H1 (cell line): ENCODE data around the gene PKP1. TPM values are rescaled to one million over a fixed set of nuclear protein-coding genes. Genes with fewer than 3 reads are reported as not detected.

Experiments
- CTCF ChIA-PET: fragments of 300-600 bp; sonication (Branson Sonifier 250); formaldehyde crosslinking; loops from one replicate; lab custom pipeline; 2021; ENCODE audit not compliant: partially characterized antibody; lab: Charles Lee
- POLR2A ChIA-PET: fragments of 300-600 bp; sonication (Branson Sonifier 250); formaldehyde crosslinking; loops from one replicate; lab custom pipeline; 2021; ENCODE audit warnings: inconsistent platforms; ENCODE audit not compliant: partially characterized antibody; lab: Charles Lee
- DNase-seq, 2 experiments: peaks; one replicate each; pipeline versions ENCODE4 v3.0.0 to v3.0.0-alpha.2; 2010 to 2022; ENCODE audit warnings: low spot score in 2 of 2, low read depth in 1 of 2, mixed read lengths in 1 of 2
- FAIRE-seq: peaks from 2 replicates; lab custom pipeline; 2011; peaks lifted over from hg19 to GRCh38; lab: Jason Lieb, UNC
- H2AFZ ChIP-seq: 2 replicates; pipeline ENCODE4 v1.8.1; 2012; ENCODE audit warnings: low read length, inconsistent platforms
- H2AK5ac ChIP-seq: 2 replicates; pipeline ENCODE4 v1.6.1; 2013; ENCODE audit warnings: low read depth, low read length
- H2BK120ac ChIP-seq: replicated peaks from 2 replicates; pipeline ENCODE3; 2013; ENCODE audit warnings: low read depth, low read length, inconsistent platforms
- H2BK12ac ChIP-seq: 2 replicates; pipeline ENCODE4 v1.6.1; 2013; ENCODE audit warnings: low read depth, low read length
- H2BK15ac ChIP-seq: 2 replicates; pipeline ENCODE4 v1.6.1; 2013; ENCODE audit warnings: low read length
- H2BK20ac ChIP-seq: 2 replicates; pipeline ENCODE4 v1.6.1; 2013; ENCODE audit warnings: low read length
- H2BK5ac ChIP-seq: 2 replicates; pipeline ENCODE4 v1.6.1; 2013; ENCODE audit warnings: low read depth, low read length
- H3K14ac ChIP-seq: 2 replicates; pipeline ENCODE4 v1.6.1; 2013; ENCODE audit warnings: inconsistent platforms; ENCODE audit not compliant: insufficient read length
- H3K18ac ChIP-seq: 2 replicates; pipeline ENCODE4 v1.6.1; 2013; ENCODE audit warnings: low read length; ENCODE audit errors: extremely low read depth
- H3K23ac ChIP-seq: 2 replicates; pipeline ENCODE4 v1.6.1; 2013; ENCODE audit warnings: inconsistent platforms; ENCODE audit not compliant: insufficient read length
- H3K23me2 ChIP-seq: 2 replicates; pipeline ENCODE4 v1.6.1; 2013; ENCODE audit warnings: low read depth, low read length
- H3K27ac ChIP-seq: 2 replicates; pipeline ENCODE4 v1.6.1; 2011; ENCODE audit warnings: low read depth, low read length, inconsistent platforms
- H3K27me3 ChIP-seq, 4 experiments: replicated peaks in 1 of 4; 1 replicate in 1 of 4; 2 replicates in 3 of 4; pipeline versions ENCODE4 v1.6.1 to v1.8.1; 2011 to 2013; ENCODE audit warnings: low read length in 3 of 4, mild to moderate bottlenecking in 3 of 4, inconsistent platforms in 2 of 4, mixed read lengths in 2 of 4, moderate library complexity in 1 of 4; ENCODE audit not compliant: control insufficient read depth in 3 of 4, insufficient read depth in 3 of 4; ENCODE audit errors: extremely low read depth in 1 of 4
- H3K36me3 ChIP-seq, 4 experiments: 2 replicates each; pipeline versions ENCODE4 v1.6.1 to v1.8.1; 2011 to 2013; ENCODE audit warnings: mild to moderate bottlenecking in 4 of 4, low read length in 3 of 4, moderate library complexity in 2 of 4, control low read depth in 1 of 4, inconsistent platforms in 1 of 4; ENCODE audit not compliant: insufficient read depth in 4 of 4, control insufficient read depth in 2 of 4
- H3K4ac ChIP-seq: replicated peaks from 2 replicates; pipeline ENCODE3; 2013; ENCODE audit warnings: low read length, low read depth, mixed read lengths, inconsistent platforms; ENCODE audit not compliant: insufficient read length
- H3K4me1 ChIP-seq, 4 experiments: replicated peaks in 1 of 4; 1 replicate in 1 of 4; 2 replicates in 3 of 4; pipeline versions ENCODE4 v1.6.1 to v1.8.1; 2011 to 2013; ENCODE audit warnings: low read length in 3 of 4, inconsistent platforms in 2 of 4, mixed read lengths in 1 of 4; ENCODE audit not compliant: insufficient read depth in 4 of 4, control insufficient read depth in 3 of 4
- H3K4me2 ChIP-seq, 2 experiments: 2 replicates each; pipeline versions ENCODE4 v1.6.1 to v1.8.1; 2011 to 2013; ENCODE audit warnings: low read depth in 2 of 2, low read length in 2 of 2, control low read depth in 1 of 2, inconsistent platforms in 1 of 2, mild to moderate bottlenecking in 1 of 2; ENCODE audit not compliant: insufficient read depth in 1 of 2
- H3K4me3 ChIP-seq, 4 experiments: fragments of 200-600, 300-600 bp in 1 of 4; sonication (generic), shearing (Covaris generic), sonication (Bioruptor Twin) in 1 of 4; 2 replicates each; pipeline versions ENCODE4 v1.5.1 to v1.8.1; 2011 to 2016; ENCODE audit warnings: low read length in 4 of 4, low read depth in 3 of 4, control low read depth in 2 of 4, inconsistent platforms in 2 of 4, mild to moderate bottlenecking in 2 of 4, mixed read lengths in 1 of 4, moderate library complexity in 1 of 4; ENCODE audit not compliant: insufficient read depth in 2 of 4; ENCODE audit errors: extremely low read depth in 1 of 4
- H3K56ac ChIP-seq: replicated peaks from 2 replicates; pipeline ENCODE3; 2013; ENCODE audit warnings: low read depth, mild to moderate bottlenecking, mixed read lengths, low read length, inconsistent platforms; ENCODE audit not compliant: insufficient read length
- H3K79me1 ChIP-seq: 2 replicates; pipeline ENCODE4 v1.6.1; 2013; ENCODE audit warnings: low read depth, low read length, control low read depth
- H3K79me2 ChIP-seq, 2 experiments: 2 replicates each; pipeline versions ENCODE4 v1.6.1 to v1.8.1; 2012 to 2013; ENCODE audit warnings: low read length in 2 of 2, mild to moderate bottlenecking in 2 of 2, inconsistent platforms in 1 of 2; ENCODE audit not compliant: insufficient read depth in 2 of 2, control insufficient read depth in 1 of 2
- H3K9ac ChIP-seq, 4 experiments: replicated peaks in 1 of 4; 1 replicate in 1 of 4; 2 replicates in 3 of 4; pipeline versions ENCODE4 v1.6.1 to v1.8.1; 2011 to 2013; ENCODE audit warnings: low read depth in 3 of 4, low read length in 3 of 4, control low read depth in 2 of 4, mild to moderate bottlenecking in 2 of 4, moderate library complexity in 2 of 4, inconsistent platforms in 1 of 4; ENCODE audit errors: extremely low read depth in 1 of 4
- H3K9me3 ChIP-seq, 2 experiments: 2 replicates each; pipeline versions ENCODE4 v1.6.1 to v1.8.1; 2012 to 2013; ENCODE audit warnings: mild to moderate bottlenecking in 2 of 2, moderate library complexity in 2 of 2, control low read depth in 1 of 2, inconsistent platforms in 1 of 2, low read depth in 1 of 2, low read length in 1 of 2, mixed read lengths in 1 of 2; ENCODE audit not compliant: insufficient read depth in 2 of 2
- H4K20me1 ChIP-seq, 2 experiments: replicated peaks in 1 of 2; 2 replicates each; pipeline versions ENCODE3 to v1.8.1; 2011 to 2013; ENCODE audit warnings: inconsistent platforms in 2 of 2, low read length in 2 of 2, mild to moderate bottlenecking in 1 of 2; ENCODE audit not compliant: insufficient read depth in 2 of 2, control insufficient read depth in 1 of 2
- H4K5ac ChIP-seq: 2 replicates; pipeline ENCODE4 v1.6.1; 2013; ENCODE audit warnings: low read length, low read depth, mixed read lengths, inconsistent platforms; ENCODE audit not compliant: insufficient read length
- H4K8ac ChIP-seq: 2 replicates; pipeline ENCODE4 v1.8.0; 2013; ENCODE audit warnings: mild to moderate bottlenecking, moderate library complexity, low read length, inconsistent platforms; ENCODE audit not compliant: insufficient read depth; ENCODE audit errors: extremely low read depth
- H4K91ac ChIP-seq: replicated peaks from 2 replicates; pipeline ENCODE3; 2013; ENCODE audit warnings: low read length, mixed read lengths, inconsistent platforms; ENCODE audit not compliant: insufficient read length
- RAD21 ChIP-seq, 2 experiments: IDR thresholded peaks in 1 of 2; conservative IDR thresholded peaks in 1 of 2; 2 replicates each; pipeline ENCODE4 v1.6.1; 2011; ENCODE audit warnings: low read depth in 2 of 2, low read length in 2 of 2, improper control_type of control experiment in 1 of 2, inconsistent platforms in 1 of 2, mild to moderate bottlenecking in 1 of 2, moderate library complexity in 1 of 2
- WGBS, 2 experiments: shearing (Covaris generic) in 1 of 2; methylation state at CpG; one replicate each; pipeline versions ENCODE4 v1.1.6 to v1.1.7; 2013 to 2015; ENCODE audit warnings: low lambda C conversion rate in 2 of 2, mixed read lengths in 2 of 2, inconsistent platforms in 1 of 2, low coverage in 1 of 2, missing lambda C conversion rate in 1 of 2; ENCODE audit not compliant: insufficient replicate concordance in 2 of 2, insufficient coverage in 1 of 2, insufficient read length in 1 of 2; ENCODE audit errors: extremely low coverage in 1 of 2, missing lambda C conversion rate in 1 of 2; 5-methylcytosine and 5-hydroxymethylcytosine counted together
- polyA plus RNA-seq, 7 experiments: library from polyadenylated mRNA; depleted of rRNA in 3 of 7; stranded (reverse) in 5 of 7; unstranded in 2 of 7; fragments of >200 nt in 5 of 7; fragments of 200-250 nt in 2 of 7; gene quantifications; 1 replicate in 5 of 7; 2 replicates in 1 of 7; 4 replicates in 1 of 7; pipeline versions ENCODE4 v1.2.1 to v1.2.3, GENCODE V29; 2011 to 2013; ENCODE audit warnings: missing spikeins in 2 of 7, mixed read lengths in 2 of 7
- total RNA-seq: library from RNA; stranded (reverse); fragmentation: NEBNext Ultra II Directional; extraction: Animal tissue kit (Norgen Biotek cat#: 25700); gene quantifications from 2 replicates; pipeline ENCODE4 v1.2.1, GENCODE V29; 2021

Gene PKP1
- total and polyA plus RNA-seq, 2 of the 8 experiments (the other 6 are each of a cell fraction or from before 2014, with no cell fraction given) = 0.21 to 0.95 TPM

GRCh38 chr1:201280884-201281283 is 2.4 kb upstream of the PKP1 start:
- Histone ChIP-seq H3K56ac (no peak overlapping the region), H3K79me1 (no peaks in the 10 kb centered on the region), H3K4me2 (no peak overlapping the region), H4K8ac (no peak overlapping the region), H3K9me3 (no peaks in the 10 kb centered on the region; a peak in 1 of 4 replicates), H3K18ac (no peak overlapping the region), H3K14ac (no peak overlapping the region), H3K4me3 (no peak overlapping the region), H2BK120ac (no peak overlapping the region), H3K27ac (no peak overlapping the region), H3K23me2 (peaks cover 8% of the 10 kb centered on the region; the same call in 1 of the 2 replicates), H3K23ac (no peak overlapping the region), H3K4ac (no peak overlapping the region), H3K79me2 (no peaks in the 10 kb centered on the region), H2AK5ac (no peak overlapping the region), H4K20me1 (no peaks in the 10 kb centered on the region), H2BK20ac (no peak overlapping the region), H3K9ac (no peak overlapping the region), H2BK12ac (no peak overlapping the region), H2BK15ac (no peak overlapping the region), H4K5ac (no peak overlapping the region), H3K4me1 (peaks cover 0 to 9% (median 9%) of the 10 kb centered on the region in 4 experiments; a peak in 5 of 7 replicates), H3K36me3 (no peaks in the 10 kb centered on the region), H2AFZ (no peak overlapping the region), H2BK5ac (no peak overlapping the region), H3K27me3 (peaks cover 15 to 31% (median 30%) of the 10 kb centered on the region in 4 experiments), H4K91ac (no peak overlapping the region)
- DNase-seq = no peak
- FAIRE-seq = no peak
- WGBS, 2 experiments = 70% methylated on average over 5 of the region's 5 CpGs; no CpG with 5 or more reads in 1 of the 2 experiments
- ChIA-PET CTCF (interaction anchor here (0.9 to 5.3 kb wide), 6 partner anchors 9 to 81 kb away, joined by 3 to 45 read pairs (median 4); no protein-coding TSS in a partner anchor), POLR2A (interaction anchor here (0.8 kb wide), 1 partner anchor 67 kb away, joined by 4 read pairs; no protein-coding TSS in a partner anchor)
- no peak for TF ChIP-seq RAD21 (IDR thresholded peaks at IDR 0.05 in 1 of 2, conservative IDR thresholded peaks at IDR 0.05 in 1 of 2; ENCODE audit: low read depth in 2 of 2, low read length in 2 of 2)
